ENCODE data around the gene CRADD.

CRADD gene

GRCh38 chr12:93698307-93699092 is 21.3 kb downstream of the CRADD start:
- CTCF ChIA-PET: interaction anchor here (0.7 kb wide), 3 partner anchors 93 to 574 kb away, joined by 3 to 4 read pairs (median 3); no protein-coding TSS in a partner anchor
- POLR2A ChIA-PET: no interaction called here
- no peak overlapping the region for H3K4me3 ChIP-seq (ENCODE audit: low read depth, low read length)
- H3K36me3 ChIP-seq (ENCODE audit: control insufficient read depth in 2 of 2, insufficient read depth in 1 of 2, low read length in 2 of 2): no peaks in the 10 kb centered on the region
- H3K27ac ChIP-seq (ENCODE audit: extremely low read depth, low read depth, low read length): 0 out of 2 replicates have a peak overlapping the region, but pooled peaks have one; percentile 25
- 0 out of 2 replicates have a peak, but pooled peaks have one; percentile 23 for TF ChIP-seq ZBTB20 (tag by site-specific recombination; IDR thresholded peaks at IDR 0.05)
- no peak for TF ChIP-seq ZBTB1 (tag by site-specific recombination; IDR thresholded peaks at IDR 0.05)
- H3K9me3 ChIP-seq (ENCODE audit: control insufficient read depth, insufficient read depth, low read depth, low read length): no peaks in the 10 kb centered on the region
- peaks cover 16% of the 10 kb centered on the region for H3K4me1 ChIP-seq (ENCODE audit: control insufficient read depth, insufficient read depth, low read length)

DNA sequence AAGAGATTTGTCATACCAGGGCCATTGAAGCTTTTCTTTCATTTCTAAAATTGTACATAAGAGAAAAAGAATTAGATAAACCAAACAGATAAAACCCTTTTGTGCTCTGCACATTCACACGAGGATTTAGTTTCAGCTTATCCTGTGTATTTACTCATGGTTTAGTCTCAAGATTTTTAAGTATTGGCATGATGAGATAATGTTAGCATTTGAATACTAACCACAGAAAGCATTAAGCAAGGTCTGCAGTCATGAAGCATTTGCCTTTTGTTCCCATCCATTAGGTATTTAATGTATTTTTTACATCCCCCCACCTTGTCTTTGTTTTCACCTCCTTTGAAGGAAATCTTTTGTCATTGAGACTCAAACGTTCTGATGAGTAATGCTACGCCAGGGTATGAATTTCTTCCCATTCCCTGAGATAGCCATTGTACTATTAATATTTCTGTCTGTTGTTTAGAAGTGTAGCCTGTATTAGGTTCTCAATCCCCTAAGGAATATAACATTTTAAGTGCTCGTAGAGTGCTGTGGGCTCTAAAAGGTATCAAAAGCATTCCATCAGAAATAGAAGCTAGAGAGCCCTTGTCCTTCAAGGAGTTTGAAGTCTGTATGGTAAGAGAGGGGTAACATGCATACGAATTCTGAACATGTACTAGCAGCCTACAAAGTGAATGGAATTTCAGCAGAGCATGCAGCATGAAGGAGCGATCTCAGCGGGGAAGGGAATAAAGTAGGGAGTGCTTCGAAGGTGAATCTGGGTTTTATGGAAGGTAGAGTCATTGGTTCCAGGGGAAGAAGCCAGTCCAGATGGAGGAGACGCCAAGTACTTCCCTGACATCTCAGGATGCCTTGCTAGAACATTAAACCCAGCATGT is 22.3 kb downstream of the CRADD start:
- no peak overlapping the region for H3K4me3 ChIP-seq (ENCODE audit: low read depth, low read length)
- TF ChIP-seq ZNF624 (tag by site-specific recombination; IDR thresholded peaks at IDR 0.05) (no peak), PRDM6 (tag by site-specific recombination; IDR thresholded peaks at IDR 0.05) (0 out of 2 replicates have a peak, but pooled peaks have one; percentile 48)
- H3K4me1 ChIP-seq (ENCODE audit: control insufficient read depth, insufficient read depth, low read length): peaks cover 16% of the 10 kb centered on the region
- CTCF ChIA-PET: interaction anchor here (0.7 kb wide), 1 partner anchor 92 kb away, joined by 4 read pairs; no protein-coding TSS in a partner anchor
- POLR2A ChIA-PET: no interaction called here
- no peaks in the 10 kb centered on the region for H3K9me3 ChIP-seq (ENCODE audit: control insufficient read depth, insufficient read depth, low read depth, low read length)
- no peaks in the 10 kb centered on the region for H3K36me3 ChIP-seq (ENCODE audit: control insufficient read depth in 2 of 2, insufficient read depth in 1 of 2, low read length in 2 of 2)
- 0 out of 2 replicates have a peak overlapping the region, but pooled peaks have one; percentile 25 for H3K27ac ChIP-seq (ENCODE audit: extremely low read depth, low read depth, low read length)

GRCh38 chr12:93702707-93703315 is 25.6 kb downstream of the CRADD start:
- TF ChIP-seq TCF7L2 (IDR thresholded peaks at IDR 0.05; ENCODE audit: borderline replicate concordance, low read depth, low read length): no peak
- no peak for TF ChIP-seq ZNF140 (tag by site-specific recombination; IDR thresholded peaks at IDR 0.05)
- no peak for TF ChIP-seq ZNF112 (tag by site-specific recombination; IDR thresholded peaks at IDR 0.05)
- TF ChIP-seq EGR2 (tag by site-specific recombination; IDR thresholded peaks at IDR 0.05; ENCODE audit: low read depth): no peak
- no peak for TF ChIP-seq ZNF548 (tag by site-specific recombination; IDR thresholded peaks at IDR 0.05)
- TF ChIP-seq TSHZ1 (tag by site-specific recombination; IDR thresholded peaks at IDR 0.05; ENCODE audit: borderline replicate concordance): no peak
- TF ChIP-seq MZF1 (tag by site-specific recombination; IDR thresholded peaks at IDR 0.05; ENCODE audit: borderline replicate concordance): no peak
- H3K4me1 ChIP-seq (ENCODE audit: control insufficient read depth, insufficient read depth, low read length): peaks cover 16% of the 10 kb centered on the region
- no peak overlapping the region for H3K27ac ChIP-seq (ENCODE audit: extremely low read depth, low read depth, low read length)
- ChIA-PET POLR2A (no interaction called here), CTCF (interaction anchor here (1.3 kb wide), 1 partner anchor 398 kb away, joined by 3 read pairs; no protein-coding TSS in a partner anchor)
- no peaks in the 10 kb centered on the region for H3K9me3 ChIP-seq (ENCODE audit: control insufficient read depth, insufficient read depth, low read depth, low read length)
- H3K4me3 ChIP-seq (ENCODE audit: low read depth, low read length): no peak overlapping the region
- no peaks in the 10 kb centered on the region for H3K36me3 ChIP-seq (ENCODE audit: control insufficient read depth in 2 of 2, insufficient read depth in 1 of 2, low read length in 2 of 2)

All from HEK293 (cell line).